Common myeloid progenitor, CD34-positive (primary cell): ENCODE results near the gene FRMD3.

Source experiments
- CTCF ChIA-PET: fragments of 350-600 bp; sonication (Branson Sonifier 250); formaldehyde crosslinking; loops from one replicate; lab custom pipeline; 2021; ENCODE audit warnings: antibody characterized with exemption; lab: Charles Lee
- POLR2A ChIA-PET: fragments of 350-600 bp; sonication (Branson Sonifier 250); formaldehyde crosslinking; loops from one replicate; lab custom pipeline; 2021; ENCODE audit warnings: antibody characterized with exemption; lab: Charles Lee
- DNase-seq, 3 donors: peaks; one replicate each; pipeline versions ENCODE4 v3.0.0 to v3.0.0-alpha.2; 2013
- H3K27ac ChIP-seq, 2 experiments: 1 replicate in 1 of 2; 2 replicates in 1 of 2; pipeline ENCODE4 v1.7.0; 2013; ENCODE audit warnings: inconsistent platforms in 2 of 2, low read length in 2 of 2, mild to moderate bottlenecking in 2 of 2, low read depth in 1 of 2, moderate library complexity in 1 of 2; ENCODE audit not compliant: severe bottlenecking in 2 of 2, insufficient read depth in 1 of 2, poor library complexity in 1 of 2
- H3K27me3 ChIP-seq, 5 experiments: replicated peaks in 2 of 5; 1 replicate in 3 of 5; 2 replicates in 2 of 5; pipeline versions ENCODE4 v1.6.1 to v1.7.0; 2013; ENCODE audit warnings: low read length in 4 of 5, mild to moderate bottlenecking in 2 of 5, moderate library complexity in 2 of 5, inconsistent platforms in 1 of 5; ENCODE audit not compliant: insufficient read depth in 5 of 5, control insufficient read depth in 4 of 5
- H3K36me3 ChIP-seq, 4 experiments: 1 replicate in 2 of 4; 2 replicates in 2 of 4; pipeline versions ENCODE4 v1.6.1 to v1.7.0; 2013; ENCODE audit warnings: low read length in 3 of 4, control low read depth in 1 of 4, mild to moderate bottlenecking in 1 of 4; ENCODE audit not compliant: control insufficient read depth in 4 of 4, insufficient read depth in 4 of 4
- H3K4me1 ChIP-seq, 4 experiments: 1 replicate in 3 of 4; 2 replicates in 1 of 4; pipeline versions ENCODE4 v1.6.1 to v1.7.1; 2013; ENCODE audit warnings: low read length in 3 of 4, mild to moderate bottlenecking in 3 of 4, control low read depth in 1 of 4, inconsistent platforms in 1 of 4, moderate library complexity in 1 of 4; ENCODE audit not compliant: control insufficient read depth in 4 of 4, insufficient read depth in 4 of 4; ENCODE audit errors: control extremely low read depth in 1 of 4
- H3K4me3 ChIP-seq, 7 experiments: 1 replicate in 4 of 7; 2 replicates in 3 of 7; pipeline versions ENCODE4 v1.5.1 to v1.7.0; 2013; ENCODE audit warnings: mild to moderate bottlenecking in 7 of 7, low read length in 6 of 7, moderate library complexity in 6 of 7, inconsistent platforms in 2 of 7, low read depth in 2 of 7, control low read depth in 1 of 7; ENCODE audit not compliant: insufficient read depth in 4 of 7, control insufficient read depth in 1 of 7; ENCODE audit errors: extremely low read depth in 1 of 7
- H3K9me3 ChIP-seq, 5 experiments: 1 replicate in 4 of 5; 2 replicates in 1 of 5; pipeline versions ENCODE4 v1.6.1 to v1.7.1; 2013; ENCODE audit warnings: low read length in 4 of 5, mild to moderate bottlenecking in 2 of 5, inconsistent platforms in 1 of 5, low read depth in 1 of 5, moderate library complexity in 1 of 5; ENCODE audit not compliant: control insufficient read depth in 4 of 5, insufficient read depth in 2 of 5; ENCODE audit errors: control extremely low read depth in 1 of 5
- WGBS: methylation state at CpG from one replicate; pipeline ENCODE4 v1.1.5; 2013; ENCODE audit not compliant: insufficient coverage; 5-methylcytosine and 5-hydroxymethylcytosine counted together

Gene FRMD3

GRCh38 chr9:83501565-83501964 lies 36.6 kb downstream of the FRMD3 start:
- H3K27ac ChIP-seq, result no peak overlapping the region
- POLR2A ChIA-PET, result no interaction called here
- CTCF ChIA-PET, result no interaction called here
- H3K4me3 ChIP-seq, result no peak overlapping the region
- no peak for DNase-seq
- H3K27me3 ChIP-seq, result no peaks in the 10 kb centered on the region
- H3K9me3 ChIP-seq, result no peaks in the 10 kb centered on the region
- WGBS, result 100% methylated on average over 1 of the region's 3 CpGs
- H3K36me3 ChIP-seq, result no peaks in the 10 kb centered on the region
- H3K4me1 ChIP-seq, result no peaks in the 10 kb centered on the region

- Histone ChIP-seq H3K27me3 (no peaks in the 10 kb centered on the region), H3K4me1 (no peaks in the 10 kb centered on the region), H3K9me3 (no peaks in the 10 kb centered on the region), H3K4me3 (no peak overlapping the region), H3K27ac (no peak overlapping the region), H3K36me3 (no peaks in the 10 kb centered on the region)
- 93% methylated on average over 2 of the region's 3 CpGs for WGBS
- DNase-seq, result no peak
- CTCF ChIA-PET, result no interaction called here
- POLR2A ChIA-PET, result no interaction called here
These were observed 40.8 kb downstream of the FRMD3 start for GRCh38 chr9:83497441-83497840.

- H3K36me3 ChIP-seq, result no peaks in the 10 kb centered on the region
- H3K4me3 ChIP-seq, result no peak overlapping the region
- H3K27ac ChIP-seq, result no peak overlapping the region
- no peaks in the 10 kb centered on the region for H3K4me1 ChIP-seq
- DNase-seq, result no peak
- POLR2A ChIA-PET, result no interaction called here
- CTCF ChIA-PET, result no interaction called here
- H3K27me3 ChIP-seq, result no peaks in the 10 kb centered on the region
- no peaks in the 10 kb centered on the region for H3K9me3 ChIP-seq
- WGBS, result 100% methylated on average over 2 of the region's 3 CpGs
These were observed 46.2 kb downstream of the FRMD3 start for GRCh38 chr9:83491995-83492394.

GRCh38 chr9:83491413-83491812 lies 46.8 kb downstream of the FRMD3 start:
- 69% methylated on average over 2 of the region's 3 CpGs for WGBS
- ChIA-PET POLR2A (no interaction called here), CTCF (no interaction called here)
- DNase-seq, result no peak
- Histone ChIP-seq H3K36me3 (no peaks in the 10 kb centered on the region), H3K4me3 (no peak overlapping the region), H3K27me3 (no peaks in the 10 kb centered on the region), H3K9me3 (no peaks in the 10 kb centered on the region), H3K27ac (no peak overlapping the region), H3K4me1 (no peaks in the 10 kb centered on the region)

GRCh38 chr9:83489961-83490360 lies 48.2 kb downstream of the FRMD3 start:
- DNase-seq, result no peak
- Histone ChIP-seq H3K27ac (no peak overlapping the region), H3K9me3 (no peaks in the 10 kb centered on the region), H3K27me3 (no peaks in the 10 kb centered on the region), H3K4me3 (no peak overlapping the region), H3K36me3 (no peaks in the 10 kb centered on the region), H3K4me1 (no peaks in the 10 kb centered on the region)
- ChIA-PET CTCF (no interaction called here), POLR2A (no interaction called here)
- WGBS, result no CpG with 5 or more reads among the region's 1 CpG

GRCh38 chr9:83484990-83485389 lies 53.2 kb downstream of the FRMD3 start:
- Histone ChIP-seq H3K9me3 (peaks cover 0 to 2% (median 0%) of the 10 kb centered on the region in 5 experiments), H3K27ac (no peak overlapping the region), H3K36me3 (no peaks in the 10 kb centered on the region), H3K4me3 (no peak overlapping the region), H3K27me3 (no peaks in the 10 kb centered on the region), H3K4me1 (no peaks in the 10 kb centered on the region)
- POLR2A ChIA-PET, result no interaction called here
- CTCF ChIA-PET, result no interaction called here
- no peak for DNase-seq
- WGBS, result 100% methylated on average over 3 of the region's 6 CpGs

GRCh38 chr9:83483223-83483622 lies 55.0 kb downstream of the FRMD3 start:
- ChIA-PET POLR2A (no interaction called here), CTCF (no interaction called here)
- Histone ChIP-seq H3K4me1 (no peaks in the 10 kb centered on the region), H3K27me3 (no peaks in the 10 kb centered on the region), H3K27ac (no peak overlapping the region), H3K9me3 (peaks cover 0 to 6% (median 0%) of the 10 kb centered on the region in 5 experiments), H3K36me3 (no peaks in the 10 kb centered on the region), H3K4me3 (no peak overlapping the region)
- 100% methylated on average over 1 of the region's 2 CpGs for WGBS
- DNase-seq, result no peak
